PC-3 (cell line): ENCODE data around the gene KLHL11. TPM values are rescaled to one million over a fixed set of nuclear protein-coding genes. Genes with fewer than 3 reads are reported as not detected.

ENCODE experiments used
- ATAC-seq: fragments of 200-7000 bp; cut with Tn5 transposase; 2 replicates; pipeline ENCODE4 v1.9.1; 2020; ENCODE audit warnings: mild to moderate bottlenecking, moderate library complexity
- BruUV-seq: library from RNA; stranded (reverse); fragments of 400-500 nt; replicated peaks from 2 replicates; lab custom pipeline; 2021; lab: Mats Ljungman, UMichigan
- CTCF ChIA-PET: fragments of 300-600 bp; sonication (Branson Sonifier 250); formaldehyde crosslinking; loops from one replicate; lab custom pipeline; 2022; ENCODE audit warnings: antibody characterized with exemption; lab: Charles Lee
- POLR2A ChIA-PET: fragments of 300-600 bp; sonication (Branson Sonifier 250); formaldehyde crosslinking; loops from one replicate; lab custom pipeline; 2022; ENCODE audit warnings: antibody characterized with exemption; ENCODE audit not compliant: unreplicated experiment; lab: Charles Lee
- DNase-seq: peaks from one replicate; pipeline ENCODE4 v3.0.0-alpha.2; 2015
- H2AFZ ChIP-seq: fragments of 300-600 bp; sonication (generic); 2 replicates; pipeline ENCODE4 v1.6.0; 2016; ENCODE audit warnings: antibody characterized with exemption, low read length
- H3F3A ChIP-seq: fragments of 300-600 bp; sonication (generic); one replicate; pipeline ENCODE4 v1.6.0; 2017; ENCODE audit warnings: antibody characterized with exemption, low read length, control low read depth, mild to moderate bottlenecking; ENCODE audit not compliant: unreplicated experiment
- H3K27ac ChIP-seq: fragments of 300-600 bp; sonication (generic); 2 replicates; pipeline ENCODE4 v1.5.1; 2016; ENCODE audit warnings: mild to moderate bottlenecking, low read length
- H3K27me3 ChIP-seq: fragments of 300-600 bp; sonication (generic); 2 replicates; pipeline ENCODE4 v1.6.1; 2016; ENCODE audit warnings: low read length, mixed read lengths
- H3K36me3 ChIP-seq: fragments of 300-600 bp; sonication (generic); 2 replicates; pipeline ENCODE4 v1.6.1; 2016; ENCODE audit warnings: low read depth, mixed run types, low read length, mixed read lengths
- H3K4me1 ChIP-seq: fragments of 300-600 bp; sonication (generic); 2 replicates; pipeline ENCODE4 v1.5.1; 2016; ENCODE audit warnings: low read length; ENCODE audit not compliant: insufficient read depth
- H3K4me2 ChIP-seq: fragments of 300-600 bp; sonication (generic); 2 replicates; pipeline ENCODE4 v1.6.0; 2016; ENCODE audit warnings: low read length
- H3K4me3 ChIP-seq: fragments of 300-600 bp; sonication (generic); 2 replicates; pipeline ENCODE4 v1.5.1; 2016; ENCODE audit warnings: mild to moderate bottlenecking, low read length, mixed read lengths
- H3K79me2 ChIP-seq: fragments of 300-600 bp; sonication (generic); 2 replicates; pipeline ENCODE4 v1.6.1; 2017; ENCODE audit warnings: low read length, mixed read lengths
- H3K9ac ChIP-seq: fragments of 300-600 bp; sonication (generic); 2 replicates; pipeline ENCODE4 v1.6.0; 2016; ENCODE audit warnings: mild to moderate bottlenecking, low read length
- H3K9me2 ChIP-seq: fragments of 300-600 bp; sonication (generic); replicated peaks from 2 replicates; pipeline ENCODE4 v1.6.1; 2016; ENCODE audit warnings: mixed run types, low read length, mixed read lengths
- H3K9me3 ChIP-seq: fragments of 300-600 bp; sonication (generic); 2 replicates; pipeline ENCODE4 v1.6.1; 2016; ENCODE audit warnings: low read length, mixed read lengths
- H4K20me1 ChIP-seq: fragments of 300-600 bp; sonication (generic); 2 replicates; pipeline ENCODE4 v1.6.1; 2016; ENCODE audit warnings: low read length, mixed read lengths
- CTCF ChIP-seq: fragments of 300-600 bp; sonication (generic); conservative IDR thresholded peaks from 2 replicates; pipeline ENCODE4 v1.5.1; 2017; ENCODE audit warnings: antibody characterized with exemption, low read depth, mild to moderate bottlenecking, low read length
- EZH2 ChIP-seq: fragments of 300-600 bp; sonication (generic); IDR thresholded peaks from one replicate; pipeline ENCODE4 v1.6.1; 2017; ENCODE audit warnings: antibody characterized with exemption, mild to moderate bottlenecking, low read length; ENCODE audit not compliant: unreplicated experiment
- EZH2phosphoT487 ChIP-seq: fragments of 300-600 bp; sonication (generic); IDR thresholded peaks from 2 replicates; pipeline ENCODE4 v1.6.1; 2018; ENCODE audit warnings: mild to moderate bottlenecking, antibody characterized with exemption, low read length, borderline replicate concordance
- intact Hi-C: fragments of 100-400 bp; cut with micrococcal nuclease; formaldehyde crosslinking; loops from 2 replicates; pipeline ENCODE4 v1.9.0; 2023
- total RNA-seq: library from RNA; depleted of rRNA; stranded (reverse); fragments of >200 nt; gene quantifications from 2 replicates; pipeline ENCODE4 v1.2.3, GENCODE V29; 2014

The KLHL11 gene
- total RNA-seq, 1 experiment from 2014 or later: 19.9 TPM

- peaks cover 23% of the 10 kb centered on the region for H3K36me3 ChIP-seq
- H3K4me2 ChIP-seq: no peak overlapping the region
- POLR2A ChIA-PET: interaction anchor here (0.6 kb wide), 1 partner anchor 14 kb away, joined by 3 read pairs; no protein-coding TSS in a partner anchor
Measured at GRCh38 chr17:41894791-41895331, 29.6 kb upstream of the KLHL11 start.

GRCh38 chr17:41893384-41893783 lies 28.2 kb upstream of the KLHL11 start:
- Histone ChIP-seq H3K9me3 (no peaks in the 10 kb centered on the region), H3K9me2 (no peaks in the 10 kb centered on the region), H3K27ac (no peak overlapping the region), H3K4me3 (no peak overlapping the region), H4K20me1 (no peaks in the 10 kb centered on the region), H3K27me3 (no peaks in the 10 kb centered on the region), H3F3A (no peaks in the 10 kb centered on the region), H3K4me1 (no peaks in the 10 kb centered on the region), H3K4me2 (no peak overlapping the region), H3K79me2 (no peaks in the 10 kb centered on the region), H2AFZ (no peak overlapping the region), H3K36me3 (peaks cover 18% of the 10 kb centered on the region; the same call in 1 of the 2 replicates), H3K9ac (no peak overlapping the region)
- TF ChIP-seq EZH2phosphoT487: no peak
- no peak for TF ChIP-seq CTCF
- TF ChIP-seq EZH2: no peak
- POLR2A ChIA-PET: no interaction called here
- intact Hi-C loops: no loop called here
- CTCF ChIA-PET: no interaction called here
- DNase-seq (no peak), ATAC-seq (no peak)
- BruUV-seq: no TSS peak

More at GRCh38 chr17:41894791-41895331, 29.6 kb upstream of the KLHL11 start:
- Histone ChIP-seq H4K20me1 (no peaks in the 10 kb centered on the region), H3K4me3 (no peak overlapping the region), H3K9me2 (no peaks in the 10 kb centered on the region), H3K4me1 (no peaks in the 10 kb centered on the region), H2AFZ (no peak overlapping the region), H3K27me3 (no peaks in the 10 kb centered on the region), H3K79me2 (no peaks in the 10 kb centered on the region), H3F3A (no peaks in the 10 kb centered on the region), H3K9ac (no peak overlapping the region), H3K27ac (no peak overlapping the region), H3K9me3 (no peaks in the 10 kb centered on the region)
- DNase-seq: peak; percentile 30
- TF ChIP-seq CTCF (no peak), EZH2 (no peak), EZH2phosphoT487 (no peak)
- BruUV-seq: no TSS peak
- intact Hi-C loops: no loop called here
- CTCF ChIA-PET: no interaction called here
- ATAC-seq: no peak

- POLR2A ChIA-PET: no interaction called here
- BruUV-seq: no TSS peak
- CTCF ChIA-PET: no interaction called here
Measured at GRCh38 chr17:41892021-41892376, 26.8 kb upstream of the KLHL11 start.

More at GRCh38 chr17:41892021-41892376, 26.8 kb upstream of the KLHL11 start:
- no peaks in the 10 kb centered on the region for H3F3A ChIP-seq
- no peaks in the 10 kb centered on the region for H4K20me1 ChIP-seq
- no peaks in the 10 kb centered on the region for H3K79me2 ChIP-seq
- intact Hi-C loops: no loop called here
- H3K4me1 ChIP-seq: no peaks in the 10 kb centered on the region
- H3K27me3 ChIP-seq: no peaks in the 10 kb centered on the region
- no peak for ATAC-seq
- H3K9me3 ChIP-seq: no peaks in the 10 kb centered on the region
- no peak overlapping the region for H3K4me3 ChIP-seq
- TF ChIP-seq EZH2 (no peak), EZH2phosphoT487 (no peak), CTCF (no peak)
- no peak overlapping the region for H3K4me2 ChIP-seq
- H3K27ac ChIP-seq: no peak overlapping the region
- H3K9me2 ChIP-seq: no peaks in the 10 kb centered on the region
- no peak overlapping the region for H2AFZ ChIP-seq
- H3K36me3 ChIP-seq: peaks cover 11% of the 10 kb centered on the region; the same call in 1 of the 2 replicates
- DNase-seq: no peak
- H3K9ac ChIP-seq: no peak overlapping the region
